NCI-H460 (cell line): ENCODE data around the gene CACNG5. TPM values are rescaled to one million over a fixed set of nuclear protein-coding genes. Genes with fewer than 3 reads are reported as not detected.

Source experiments
- DNase-seq: peaks from one replicate; pipeline ENCODE4 v3.0.0-alpha.2; 2016; ENCODE audit warnings: low read depth; ENCODE audit errors: extremely low read depth
- small RNA-seq, 2 experiments: library from RNA; depleted of rRNA; stranded (forward); fragments of <200 nt; gene quantifications; one replicate each; pipeline ENCODE3, GENCODE V24; 2014
- total RNA-seq: library from RNA; depleted of rRNA; stranded (reverse); fragments of >200 nt; shearing (Covaris generic); gene quantifications from 2 replicates; pipeline ENCODE4 v1.2.3, GENCODE V29; 2014; rRNA removed

Gene CACNG5
- total RNA-seq, 1 experiment from 2014 or later, result not detected

- no peak for DNase-seq
These were observed 99.1 kb downstream of the CACNG5 start for GRCh38 chr17:66934040-66934439.

Small RNA genes within 50 kb of the gene (small RNA-seq; reads per million reads assigned to genes)
- gene MIR634 (0 reads per million in 2 experiments), gene RNA5SP446 (0 reads per million in 2 experiments)

Other genes starting within 250 kb of the CACNG5 start
- gene CACNG4, start 129.6 kb downstream of the CACNG5 start, total RNA-seq, result 0.32 and 0.49 TPM in 2 replicates
- gene CACNG1, start 209.4 kb downstream of the CACNG5 start, total RNA-seq, result not detected in 2 replicates